ENCODE results near the gene EFNA5.

DNA sequence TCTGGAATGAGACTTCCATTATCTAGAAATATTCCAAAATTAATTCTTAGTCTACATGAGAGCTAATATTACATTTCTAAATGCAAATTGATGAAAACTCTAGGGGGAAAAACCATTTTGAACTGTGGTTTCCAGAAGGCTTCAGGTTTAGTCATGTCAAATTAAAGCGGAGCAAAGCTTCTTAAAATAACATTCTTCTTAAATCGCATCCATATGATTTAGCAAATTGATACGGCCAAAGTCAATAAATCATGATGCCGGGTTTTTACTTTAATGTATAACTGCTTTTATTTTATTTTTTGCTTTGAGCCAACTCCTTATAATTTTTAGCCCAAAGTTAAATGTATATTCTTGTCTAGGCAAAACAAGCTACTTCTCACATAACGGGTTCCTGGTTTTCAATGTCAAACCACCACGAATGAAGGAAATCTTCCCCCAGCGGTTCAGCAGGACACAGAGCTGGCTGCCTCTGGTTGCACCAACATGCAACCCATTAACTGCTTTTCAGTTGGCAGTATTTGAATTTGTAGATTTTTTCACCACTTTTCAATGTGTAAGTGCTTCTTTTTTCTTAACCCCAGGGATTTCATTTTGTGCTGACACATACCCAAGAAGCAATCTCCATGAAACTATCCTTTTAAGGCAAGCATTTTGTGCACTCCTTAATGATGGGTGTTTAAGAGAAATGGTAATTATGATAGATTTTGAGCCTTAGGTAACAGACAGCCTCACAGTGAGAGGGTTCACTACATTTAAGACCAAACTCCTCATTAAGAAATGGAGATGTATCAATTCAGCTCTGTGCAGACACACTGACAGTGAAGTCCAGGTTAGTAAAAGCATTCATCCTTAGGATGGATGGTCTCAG is 35.5 kb downstream of the EFNA5 start:
- TF ChIP-seq, protein P1, sequence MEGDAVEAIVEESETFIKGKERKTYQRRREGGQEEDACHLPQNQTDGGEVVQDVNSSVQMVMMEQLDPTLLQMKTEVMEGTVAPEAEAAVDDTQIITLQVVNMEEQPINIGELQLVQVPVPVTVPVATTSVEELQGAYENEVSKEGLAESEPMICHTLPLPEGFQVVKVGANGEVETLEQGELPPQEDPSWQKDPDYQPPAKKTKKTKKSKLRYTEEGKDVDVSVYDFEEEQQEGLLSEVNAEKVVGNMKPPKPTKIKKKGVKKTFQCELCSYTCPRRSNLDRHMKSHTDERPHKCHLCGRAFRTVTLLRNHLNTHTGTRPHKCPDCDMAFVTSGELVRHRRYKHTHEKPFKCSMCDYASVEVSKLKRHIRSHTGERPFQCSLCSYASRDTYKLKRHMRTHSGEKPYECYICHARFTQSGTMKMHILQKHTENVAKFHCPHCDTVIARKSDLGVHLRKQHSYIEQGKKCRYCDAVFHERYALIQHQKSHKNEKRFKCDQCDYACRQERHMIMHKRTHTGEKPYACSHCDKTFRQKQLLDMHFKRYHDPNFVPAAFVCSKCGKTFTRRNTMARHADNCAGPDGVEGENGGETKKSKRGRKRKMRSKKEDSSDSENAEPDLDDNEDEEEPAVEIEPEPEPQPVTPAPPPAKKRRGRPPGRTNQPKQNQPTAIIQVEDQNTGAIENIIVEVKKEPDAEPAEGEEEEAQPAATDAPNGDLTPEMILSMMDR (IDR thresholded peaks at IDR 0.05), result no peak
- no peak for TF ChIP-seq ZFX (IDR thresholded peaks at IDR 0.05; ENCODE audit: borderline replicate concordance)

Measured in 22Rv1 (cell line).